ENCODE data around the gene SARM1.
A peak's percentile ranks its signal among the peaks of the same experiment; 100 is the strongest.

Gene SARM1

DNA sequence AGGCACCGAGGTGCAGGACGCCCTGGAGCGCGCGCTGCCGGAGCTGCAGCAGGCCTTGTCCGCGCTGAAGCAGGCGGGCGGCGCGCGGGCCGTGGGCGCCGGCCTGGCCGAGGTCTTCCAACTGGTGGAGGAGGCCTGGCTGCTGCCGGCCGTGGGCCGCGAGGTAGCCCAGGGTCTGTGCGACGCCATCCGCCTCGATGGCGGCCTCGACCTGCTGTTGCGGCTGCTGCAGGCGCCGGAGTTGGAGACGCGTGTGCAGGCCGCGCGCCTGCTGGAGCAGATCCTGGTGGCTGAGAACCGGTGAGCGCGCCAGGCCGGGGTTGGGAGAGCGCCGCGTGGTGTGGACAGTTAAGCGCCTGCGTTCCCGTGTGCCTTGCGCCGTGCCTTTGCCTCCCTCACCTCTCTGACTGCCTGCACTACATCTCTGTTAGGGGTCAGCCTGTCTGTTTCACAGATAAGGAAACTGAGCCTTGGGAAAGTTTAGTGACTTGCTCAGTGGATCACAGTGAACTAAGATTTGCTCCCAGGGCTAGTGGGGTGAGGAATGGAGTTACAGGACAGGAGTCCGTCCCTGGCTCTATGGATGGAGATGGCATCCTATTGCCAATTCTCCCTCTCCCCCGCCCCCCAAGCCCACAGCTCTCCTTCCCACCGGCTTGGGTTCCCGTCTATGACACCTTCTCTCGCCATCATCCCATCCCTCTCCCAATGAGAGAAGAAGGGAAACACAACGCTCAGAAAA lies 880 bp downstream of the SARM1 start:
- Mint-ChIP-seq H3K27me3 (no peaks in the 10 kb centered on the region), H3K36me3 (no peaks in the 10 kb centered on the region), H3K9me3 (no peaks in the 10 kb centered on the region), H3K27ac (peak overlapping the region; percentile 68), H3K4me1 (peaks cover 21% of the 10 kb centered on the region), H3K4me3 (peak overlapping the region; percentile 96)

DNA sequence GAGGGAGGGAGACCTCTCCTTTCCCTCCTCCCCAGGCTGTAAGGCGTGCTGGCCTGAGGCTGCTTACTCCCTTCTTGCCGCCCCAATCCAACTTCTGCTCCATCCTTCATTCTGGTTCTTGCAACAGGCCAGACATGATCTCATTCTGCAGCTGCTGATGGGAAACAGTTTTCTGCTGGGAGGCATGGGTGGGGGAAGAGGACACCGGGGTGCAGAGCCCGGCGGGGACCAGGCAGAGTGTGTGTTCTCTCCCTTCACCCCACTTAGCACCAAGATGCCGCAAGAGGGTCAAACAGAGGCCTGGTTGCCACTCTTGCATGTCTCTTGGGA lies 1.4 kb downstream of the SARM1 start:
- Mint-ChIP-seq H3K4me3 (peak overlapping the region; percentile 85), H3K27me3 (no peaks in the 10 kb centered on the region), H3K27ac (peak overlapping the region; percentile 68), H3K9me3 (no peaks in the 10 kb centered on the region), H3K4me1 (peaks cover 21% of the 10 kb centered on the region), H3K36me3 (no peaks in the 10 kb centered on the region)

DNA sequence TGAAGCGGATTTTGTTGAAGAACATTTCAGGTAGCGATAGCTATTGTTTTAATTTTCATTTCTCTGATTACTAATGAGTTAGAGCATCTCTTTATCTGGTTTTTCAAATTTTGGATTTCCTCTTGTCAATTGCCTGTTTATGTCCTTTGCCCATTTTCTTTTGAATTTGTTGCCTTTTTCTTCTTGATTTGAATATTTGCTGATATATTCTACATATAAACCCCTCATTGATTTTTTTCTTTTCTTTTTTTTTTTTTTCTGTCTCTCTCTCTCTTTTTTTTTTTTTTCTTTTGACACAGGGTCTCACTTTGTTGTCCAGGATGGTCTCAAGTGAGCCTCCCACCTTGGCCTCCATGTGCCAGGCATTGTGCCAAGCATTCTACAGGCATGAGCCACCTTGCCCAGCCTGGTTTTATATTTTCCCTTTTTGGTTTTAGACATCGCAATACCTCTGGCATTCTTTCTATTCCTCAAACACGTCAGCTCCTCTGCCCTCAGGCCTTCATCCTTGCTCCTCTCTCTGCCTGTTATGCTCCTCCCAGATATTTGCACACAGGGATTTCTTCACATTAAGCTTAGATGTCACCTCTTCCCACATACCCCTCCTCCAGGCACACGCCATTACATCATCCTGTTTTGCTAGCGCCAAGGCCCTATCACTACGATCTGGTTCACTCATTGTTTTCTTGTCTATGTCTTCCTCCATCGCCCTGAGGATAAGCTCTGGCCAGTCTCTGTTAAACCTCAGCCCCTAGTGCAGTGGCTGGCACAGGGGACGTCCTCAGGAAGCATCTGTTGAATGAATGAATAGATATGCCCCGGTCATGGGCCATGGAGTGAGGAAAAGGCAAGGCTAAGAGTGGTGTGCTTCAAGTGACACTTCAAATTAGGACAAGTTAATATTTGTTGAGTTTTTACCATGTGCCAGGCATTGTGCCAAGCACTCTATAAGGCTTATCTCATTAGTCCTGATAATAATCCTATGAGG lies 8.6 kb downstream of the SARM1 start:
- Mint-ChIP-seq H3K4me3 (no peak overlapping the region), H3K4me1 (peaks cover 29% of the 10 kb centered on the region), H3K36me3 (peaks cover 6% of the 10 kb centered on the region), H3K27me3 (no peaks in the 10 kb centered on the region), H3K9me3 (no peaks in the 10 kb centered on the region), H3K27ac (no peak overlapping the region)

DNA sequence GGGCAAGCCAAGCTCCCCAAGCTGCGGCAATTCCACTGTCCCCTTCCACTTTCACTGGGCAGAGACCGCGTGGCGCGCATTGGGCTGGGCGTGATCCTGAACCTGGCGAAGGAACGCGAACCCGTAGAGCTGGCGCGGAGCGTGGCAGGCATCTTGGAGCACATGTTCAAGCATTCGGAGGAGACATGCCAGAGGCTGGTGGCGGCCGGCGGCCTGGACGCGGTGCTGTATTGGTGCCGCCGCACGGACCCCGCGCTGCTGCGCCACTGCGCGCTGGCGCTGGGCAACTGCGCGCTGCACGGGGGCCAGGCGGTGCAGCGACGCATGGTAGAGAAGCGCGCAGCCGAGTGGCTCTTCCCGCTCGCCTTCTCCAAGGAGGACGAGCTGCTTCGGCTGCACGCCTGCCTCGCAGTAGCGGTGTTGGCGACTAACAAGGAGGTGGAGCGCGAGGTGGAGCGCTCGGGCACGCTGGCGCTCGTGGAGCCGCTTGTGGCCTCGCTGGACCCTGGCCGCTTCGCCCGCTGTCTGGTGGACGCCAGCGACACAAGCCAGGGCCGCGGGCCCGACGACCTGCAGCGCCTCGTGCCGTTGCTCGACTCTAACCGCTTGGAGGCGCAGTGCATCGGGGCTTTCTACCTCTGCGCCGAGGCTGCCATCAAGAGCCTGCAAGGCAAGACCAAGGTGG lies 9.8 kb downstream of the SARM1 start:
- no peaks in the 10 kb centered on the region for H3K27me3 Mint-ChIP-seq
- peaks cover 6% of the 10 kb centered on the region for H3K36me3 Mint-ChIP-seq
- H3K27ac Mint-ChIP-seq = no peak overlapping the region

DNA sequence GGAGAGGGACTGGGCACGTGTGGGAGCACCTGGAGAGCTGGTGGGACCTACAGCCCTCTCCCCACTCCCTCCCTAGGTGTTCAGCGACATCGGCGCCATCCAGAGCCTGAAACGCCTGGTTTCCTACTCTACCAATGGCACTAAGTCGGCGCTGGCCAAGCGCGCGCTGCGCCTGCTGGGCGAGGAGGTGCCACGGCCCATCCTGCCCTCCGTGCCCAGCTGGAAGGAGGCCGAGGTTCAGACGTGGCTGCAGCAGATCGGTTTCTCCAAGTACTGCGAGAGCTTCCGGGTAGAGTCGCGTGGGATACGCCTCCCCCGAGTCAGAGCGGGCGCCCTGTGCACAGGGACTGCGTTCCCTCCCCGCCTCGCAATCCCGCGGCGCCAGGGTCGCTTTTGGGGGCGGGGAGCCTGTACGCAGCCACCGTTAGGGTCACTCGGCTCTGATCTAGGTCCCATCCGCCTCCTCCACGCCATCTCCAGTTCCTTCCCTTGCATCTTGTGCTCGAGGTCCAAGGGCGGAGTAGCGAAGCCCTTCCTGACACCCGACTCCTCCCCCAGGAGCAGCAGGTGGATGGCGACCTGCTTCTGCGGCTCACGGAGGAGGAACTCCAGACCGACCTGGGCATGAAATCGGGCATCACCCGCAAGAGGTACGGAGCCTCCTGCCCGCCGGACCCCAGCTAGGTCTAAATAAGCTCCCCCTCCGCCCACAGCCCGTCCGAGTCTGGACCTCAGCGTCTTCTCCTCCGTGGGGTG lies 13.0 kb downstream of the SARM1 start:
- Mint-ChIP-seq H3K4me3 (peak overlapping the region; percentile 94), H3K9me3 (no peaks in the 10 kb centered on the region), H3K4me1 (peaks cover 39% of the 10 kb centered on the region), H3K27ac (peak overlapping the region; percentile 76), H3K27me3 (no peaks in the 10 kb centered on the region), H3K36me3 (peaks cover 7% of the 10 kb centered on the region)

More for the DNA sequence above, 9.8 kb downstream of the SARM1 start:
- H3K4me1 Mint-ChIP-seq = peaks cover 34% of the 10 kb centered on the region
- H3K9me3 Mint-ChIP-seq = no peaks in the 10 kb centered on the region
- peak overlapping the region; percentile 49 for H3K4me3 Mint-ChIP-seq

DNA sequence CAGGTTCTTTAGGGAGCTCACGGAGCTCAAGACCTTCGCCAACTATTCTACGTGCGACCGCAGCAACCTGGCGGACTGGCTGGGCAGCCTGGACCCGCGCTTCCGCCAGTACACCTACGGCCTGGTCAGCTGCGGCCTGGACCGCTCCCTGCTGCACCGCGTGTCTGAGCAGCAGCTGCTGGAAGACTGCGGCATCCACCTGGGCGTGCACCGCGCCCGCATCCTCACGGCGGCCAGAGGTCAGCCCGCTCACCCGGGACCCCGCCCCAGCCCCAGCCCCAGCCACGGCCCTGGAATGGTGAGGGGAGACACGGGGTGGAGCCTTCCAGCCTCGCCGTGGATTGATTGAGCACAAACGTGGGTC lies 13.5 kb downstream of the SARM1 start:
- no peak overlapping the region for H3K27ac Mint-ChIP-seq
- no peaks in the 10 kb centered on the region for H3K27me3 Mint-ChIP-seq
- H3K4me1 Mint-ChIP-seq = peaks cover 39% of the 10 kb centered on the region
- peak overlapping the region; percentile 94 for H3K4me3 Mint-ChIP-seq
- peaks cover 7% of the 10 kb centered on the region for H3K36me3 Mint-ChIP-seq
- no peaks in the 10 kb centered on the region for H3K9me3 Mint-ChIP-seq

DNA sequence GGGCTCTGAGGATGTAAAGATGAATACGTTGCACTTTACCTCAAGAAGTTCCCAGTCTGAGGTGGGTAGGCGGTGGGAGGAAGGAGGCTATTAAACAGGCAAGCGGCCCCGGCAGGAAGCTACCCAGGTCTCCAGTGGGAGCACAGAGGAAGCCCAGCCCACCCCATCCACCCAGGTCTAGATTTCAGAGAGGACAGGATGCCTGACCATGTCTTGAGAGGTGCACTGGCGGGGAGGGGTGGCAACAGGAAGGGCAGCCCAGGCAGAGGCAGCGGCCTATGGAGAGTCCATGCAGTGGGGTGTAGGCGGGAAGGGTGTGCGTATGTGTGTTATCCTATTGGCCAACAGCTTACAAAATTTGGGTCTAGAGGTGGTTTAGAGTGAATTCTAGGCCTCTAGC lies 13.9 kb downstream of the SARM1 start:
- H3K27ac Mint-ChIP-seq = no peak overlapping the region
- no peaks in the 10 kb centered on the region for H3K9me3 Mint-ChIP-seq
- peak overlapping the region; percentile 94 for H3K4me3 Mint-ChIP-seq
- H3K4me1 Mint-ChIP-seq = peaks cover 36% of the 10 kb centered on the region
- no peaks in the 10 kb centered on the region for H3K27me3 Mint-ChIP-seq
- H3K36me3 Mint-ChIP-seq = peaks cover 9% of the 10 kb centered on the region

DNA sequence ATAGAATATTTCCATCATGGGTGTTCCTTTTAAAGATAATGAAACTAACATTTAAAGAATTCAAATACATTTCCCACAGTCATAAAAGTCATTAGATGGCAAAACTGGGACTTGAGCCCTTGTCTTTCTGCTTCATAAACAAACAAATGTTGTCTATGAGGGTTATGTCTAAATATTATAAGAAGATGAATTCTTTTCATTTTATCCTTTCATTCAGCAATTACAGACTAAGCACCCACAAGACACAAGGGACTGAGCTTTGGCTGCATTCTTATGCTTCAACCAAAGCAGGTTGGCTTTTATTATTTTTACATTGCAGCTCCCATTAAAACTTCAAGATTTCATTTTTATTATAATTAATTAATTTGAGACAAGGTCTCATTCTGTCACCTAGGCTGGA lies 14.9 kb downstream of the SARM1 start:
- Mint-ChIP-seq H3K36me3 (peaks cover 10% of the 10 kb centered on the region), H3K27me3 (no peaks in the 10 kb centered on the region), H3K27ac (no peak overlapping the region), H3K4me1 (peaks cover 27% of the 10 kb centered on the region), H3K9me3 (no peaks in the 10 kb centered on the region), H3K4me3 (no peak overlapping the region)

DNA sequence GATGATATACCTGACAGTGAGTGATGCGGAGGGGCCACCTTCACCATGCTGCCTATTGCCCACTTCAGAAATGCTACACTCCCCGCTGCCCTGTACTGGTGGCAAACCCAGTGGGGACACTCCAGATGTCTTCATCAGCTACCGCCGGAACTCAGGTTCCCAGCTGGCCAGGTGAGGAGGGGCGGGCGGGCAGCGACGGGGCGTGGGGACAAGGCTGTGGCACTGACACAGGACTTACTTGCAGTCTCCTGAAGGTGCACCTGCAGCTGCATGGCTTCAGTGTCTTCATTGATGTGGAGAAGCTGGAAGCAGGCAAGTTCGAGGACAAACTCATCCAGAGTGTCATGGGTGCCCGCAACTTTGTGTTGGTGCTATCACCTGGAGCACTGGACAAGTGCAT lies 16.6 kb downstream of the SARM1 start:
- Mint-ChIP-seq H3K36me3 (peaks cover 11% of the 10 kb centered on the region), H3K4me3 (no peak overlapping the region), H3K9me3 (no peaks in the 10 kb centered on the region), H3K27ac (no peak overlapping the region), H3K27me3 (no peaks in the 10 kb centered on the region), H3K4me1 (peaks cover 19% of the 10 kb centered on the region)

DNA sequence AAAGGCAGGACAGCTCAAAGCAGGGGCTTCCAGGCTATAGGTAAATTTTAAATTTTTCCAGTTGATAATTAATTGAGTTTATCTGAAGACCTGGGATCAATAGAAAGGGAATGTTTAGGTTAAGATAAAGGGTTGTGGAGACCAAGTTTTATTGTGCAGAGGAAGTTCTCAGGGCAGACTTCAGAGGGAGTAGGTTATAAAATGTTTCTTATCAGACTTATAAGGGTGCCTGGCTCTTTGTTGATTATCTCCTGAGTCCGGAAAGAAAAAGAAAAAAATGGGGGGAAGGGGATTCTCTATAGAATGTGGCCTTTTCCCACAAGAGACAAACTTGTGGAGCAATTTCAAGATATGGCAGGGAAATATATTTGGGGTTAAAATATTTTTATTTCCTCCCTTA lies 18.6 kb downstream of the SARM1 start:
- Mint-ChIP-seq H3K9me3 (no peaks in the 10 kb centered on the region), H3K4me3 (no peak overlapping the region), H3K36me3 (peaks cover 13% of the 10 kb centered on the region), H3K27me3 (no peaks in the 10 kb centered on the region), H3K27ac (no peak overlapping the region), H3K4me1 (peaks cover 10% of the 10 kb centered on the region)

DNA sequence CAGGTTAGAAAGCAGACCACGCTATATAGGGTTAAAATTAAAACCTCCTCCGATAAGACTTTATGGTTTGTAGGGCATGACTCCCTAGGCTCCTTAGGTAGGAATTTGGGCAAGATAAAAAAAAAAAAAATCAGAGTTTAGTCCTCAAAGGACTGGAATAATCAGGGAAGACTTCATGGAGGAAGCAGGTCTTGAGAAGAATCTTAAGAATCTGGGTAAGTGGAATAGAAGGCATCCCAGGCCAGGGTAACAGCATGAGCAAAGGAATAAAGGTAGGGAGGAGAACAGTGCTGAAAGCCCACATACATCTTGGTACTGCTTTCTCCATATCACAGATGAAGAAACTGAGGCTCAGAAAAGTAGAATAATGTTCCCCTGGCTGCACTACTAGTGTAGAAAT lies 19.1 kb downstream of the SARM1 start:
- no peak overlapping the region for H3K27ac Mint-ChIP-seq
- H3K9me3 Mint-ChIP-seq = no peaks in the 10 kb centered on the region
- H3K27me3 Mint-ChIP-seq = no peaks in the 10 kb centered on the region
- H3K4me3 Mint-ChIP-seq = no peak overlapping the region
- H3K36me3 Mint-ChIP-seq = peaks cover 13% of the 10 kb centered on the region
- H3K4me1 Mint-ChIP-seq = peaks cover 6% of the 10 kb centered on the region

DNA sequence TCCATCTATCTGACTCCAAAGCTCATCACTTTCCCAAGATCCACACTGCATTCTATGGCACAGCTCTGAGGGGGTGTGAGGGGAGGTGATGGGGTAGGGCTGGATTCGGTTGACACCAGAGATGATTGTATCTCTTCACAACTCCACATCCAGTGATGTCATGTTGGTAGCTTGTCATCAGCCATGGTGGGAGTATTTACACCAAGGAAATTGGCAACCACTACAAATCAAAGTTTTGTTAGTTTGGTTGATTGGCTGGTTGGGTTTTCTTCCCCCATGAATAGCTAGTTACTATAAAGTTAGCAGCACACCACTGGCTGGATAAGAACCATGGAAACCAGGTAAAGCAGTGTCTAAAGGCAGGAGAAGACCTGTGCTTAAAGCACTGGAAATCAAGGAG lies 19.5 kb downstream of the SARM1 start:
- Mint-ChIP-seq H3K27me3 (no peaks in the 10 kb centered on the region), H3K36me3 (peaks cover 13% of the 10 kb centered on the region), H3K9me3 (no peaks in the 10 kb centered on the region), H3K4me3 (no peak overlapping the region), H3K27ac (no peak overlapping the region), H3K4me1 (peaks cover 5% of the 10 kb centered on the region)

DNA sequence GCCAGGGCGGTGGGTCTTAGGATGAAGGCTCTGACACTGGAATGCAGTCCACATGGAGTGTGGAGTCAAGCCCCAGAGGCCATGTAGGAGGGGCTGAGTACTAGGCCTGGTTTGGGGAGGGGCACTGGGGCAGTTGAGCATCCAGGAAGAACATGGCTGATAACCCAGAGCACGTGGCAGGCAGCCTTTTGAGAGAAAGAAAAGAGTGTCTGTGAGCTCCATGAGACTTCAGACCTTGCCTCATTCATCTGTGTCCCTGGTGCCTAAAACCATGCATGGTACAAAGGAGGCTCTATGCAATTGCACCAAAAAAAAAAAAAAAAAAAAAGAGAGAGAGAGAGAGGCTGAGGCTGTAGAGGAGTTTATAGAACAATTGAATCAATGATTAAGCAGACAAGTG lies 19.9 kb downstream of the SARM1 start:
- no peak overlapping the region for H3K27ac Mint-ChIP-seq
- no peak overlapping the region for H3K4me3 Mint-ChIP-seq
- H3K27me3 Mint-ChIP-seq = no peaks in the 10 kb centered on the region
- peaks cover 5% of the 10 kb centered on the region for H3K4me1 Mint-ChIP-seq
- peaks cover 13% of the 10 kb centered on the region for H3K36me3 Mint-ChIP-seq
- H3K9me3 Mint-ChIP-seq = no peaks in the 10 kb centered on the region

DNA sequence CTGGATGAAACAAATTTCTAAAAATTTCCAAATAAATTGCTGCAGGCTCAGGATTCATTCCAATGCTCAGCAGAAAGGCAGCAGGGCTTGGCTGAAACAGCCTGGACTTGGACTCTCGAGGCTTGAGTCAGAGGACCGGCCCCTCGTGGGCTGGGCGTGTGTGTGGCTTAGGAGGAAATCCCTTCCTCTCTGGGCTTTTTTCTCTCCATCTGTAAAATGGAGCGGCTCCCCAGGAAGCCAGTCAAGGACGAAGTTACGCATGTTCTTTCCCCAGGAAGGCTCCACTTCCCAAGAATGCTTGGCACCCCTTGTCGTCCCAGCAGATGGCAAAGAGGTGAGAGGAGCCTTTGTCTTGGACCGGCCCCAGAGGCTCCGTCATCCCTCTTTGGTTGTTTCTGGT lies 21.0 kb downstream of the SARM1 start:
- Mint-ChIP-seq H3K4me3 (no peak overlapping the region), H3K4me1 (peaks cover 4% of the 10 kb centered on the region), H3K27me3 (no peaks in the 10 kb centered on the region), H3K36me3 (peaks cover 13% of the 10 kb centered on the region), H3K9me3 (no peaks in the 10 kb centered on the region), H3K27ac (no peak overlapping the region)

DNA sequence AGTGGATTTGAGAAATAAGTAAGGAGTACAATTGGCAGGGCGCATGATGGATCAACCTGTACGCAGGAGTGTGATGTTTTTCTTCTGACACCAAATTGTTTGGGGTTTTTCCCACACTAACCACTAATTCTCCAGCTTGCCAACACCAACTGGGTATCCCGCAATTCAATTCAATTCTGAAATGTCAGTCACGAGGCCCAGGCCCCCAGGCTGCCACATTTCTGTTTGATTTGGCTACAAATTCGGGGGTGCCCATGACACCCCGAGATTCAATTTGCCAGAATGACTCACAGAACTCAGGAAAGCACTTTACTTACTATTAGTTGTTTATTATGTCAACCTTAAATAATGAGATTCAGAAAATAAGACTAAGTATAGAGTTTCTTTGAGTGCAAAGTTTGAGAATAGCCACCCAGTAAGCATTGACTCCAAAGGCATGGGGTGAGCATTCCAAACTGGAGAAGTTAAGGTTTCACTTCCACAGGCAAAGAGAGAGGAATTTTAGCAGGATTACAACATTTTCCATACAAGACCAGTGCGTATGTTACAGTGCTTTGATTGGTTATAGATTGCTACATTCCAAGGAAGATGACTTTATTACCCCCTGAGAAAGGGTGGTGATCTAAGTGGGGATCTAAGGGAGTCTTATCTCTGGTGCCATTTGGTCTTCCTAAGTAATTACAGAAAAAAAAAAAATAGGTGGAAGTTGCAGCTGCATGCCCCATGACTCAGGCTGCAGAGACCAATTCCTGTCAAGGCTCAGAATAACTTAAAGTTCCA lies 23.0 kb downstream of the SARM1 start:
- H3K27me3 Mint-ChIP-seq = no peaks in the 10 kb centered on the region
- H3K4me1 Mint-ChIP-seq = no peaks in the 10 kb centered on the region
- no peak overlapping the region for H3K27ac Mint-ChIP-seq
- H3K36me3 Mint-ChIP-seq = peaks cover 10% of the 10 kb centered on the region
- H3K4me3 Mint-ChIP-seq = no peak overlapping the region
- H3K9me3 Mint-ChIP-seq = no peaks in the 10 kb centered on the region
